Measurements from ENCODE around the gene BBIP1.

DNA sequence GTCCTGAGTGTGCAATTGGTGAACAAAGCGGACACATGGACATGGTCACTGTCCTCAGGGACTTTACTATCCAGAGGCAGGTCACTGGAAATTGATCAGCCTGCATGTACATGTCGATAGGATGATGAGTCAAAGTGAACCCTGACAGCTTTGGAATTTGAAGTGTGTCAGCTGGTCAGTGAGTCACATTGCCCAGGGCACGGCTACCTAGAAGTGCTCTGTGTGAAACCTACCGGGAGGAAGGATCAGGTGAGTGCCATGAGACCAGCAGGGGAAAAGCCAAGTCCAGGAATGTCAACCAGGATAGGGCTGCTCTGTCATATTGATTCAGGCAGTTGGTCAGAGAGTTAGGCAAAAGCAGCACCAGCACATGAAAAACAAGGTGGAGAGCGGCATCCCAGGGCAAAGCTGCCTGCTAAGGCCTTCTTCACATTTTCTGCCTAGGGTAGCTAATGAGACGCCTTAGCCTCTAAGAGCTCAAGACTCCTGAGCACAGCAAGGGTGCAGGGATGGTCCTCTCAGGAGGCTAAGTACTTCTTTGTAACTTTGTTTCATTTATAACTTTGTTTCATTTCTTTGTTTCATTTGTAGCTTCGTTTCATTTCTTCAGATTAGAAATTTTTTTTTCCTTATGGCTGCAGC lies 66.6 kb downstream of the BBIP1 start:
- TF ChIP-seq, protein P1, sequence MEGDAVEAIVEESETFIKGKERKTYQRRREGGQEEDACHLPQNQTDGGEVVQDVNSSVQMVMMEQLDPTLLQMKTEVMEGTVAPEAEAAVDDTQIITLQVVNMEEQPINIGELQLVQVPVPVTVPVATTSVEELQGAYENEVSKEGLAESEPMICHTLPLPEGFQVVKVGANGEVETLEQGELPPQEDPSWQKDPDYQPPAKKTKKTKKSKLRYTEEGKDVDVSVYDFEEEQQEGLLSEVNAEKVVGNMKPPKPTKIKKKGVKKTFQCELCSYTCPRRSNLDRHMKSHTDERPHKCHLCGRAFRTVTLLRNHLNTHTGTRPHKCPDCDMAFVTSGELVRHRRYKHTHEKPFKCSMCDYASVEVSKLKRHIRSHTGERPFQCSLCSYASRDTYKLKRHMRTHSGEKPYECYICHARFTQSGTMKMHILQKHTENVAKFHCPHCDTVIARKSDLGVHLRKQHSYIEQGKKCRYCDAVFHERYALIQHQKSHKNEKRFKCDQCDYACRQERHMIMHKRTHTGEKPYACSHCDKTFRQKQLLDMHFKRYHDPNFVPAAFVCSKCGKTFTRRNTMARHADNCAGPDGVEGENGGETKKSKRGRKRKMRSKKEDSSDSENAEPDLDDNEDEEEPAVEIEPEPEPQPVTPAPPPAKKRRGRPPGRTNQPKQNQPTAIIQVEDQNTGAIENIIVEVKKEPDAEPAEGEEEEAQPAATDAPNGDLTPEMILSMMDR (IDR thresholded peaks at IDR 0.05; ENCODE audit: low read depth, low read length, poor library complexity, severe bottlenecking): no peak
- no peak for TF ChIP-seq EZH2phosphoT487 (IDR thresholded peaks at IDR 0.05; ENCODE audit: borderline replicate concordance, low read length)
